GM12872 (cell line): ENCODE data around the gene CDH4.

Experiments used
- TF ChIP-seq, protein P1 (sequence below): IDR thresholded peaks from 3 replicates; pipeline ENCODE4 v1.5.1; 2011; ENCODE audit warnings: low read depth, mild to moderate bottlenecking, low read length, moderate library complexity; ENCODE audit not compliant: insufficient read depth

Gene CDH4

DNA sequence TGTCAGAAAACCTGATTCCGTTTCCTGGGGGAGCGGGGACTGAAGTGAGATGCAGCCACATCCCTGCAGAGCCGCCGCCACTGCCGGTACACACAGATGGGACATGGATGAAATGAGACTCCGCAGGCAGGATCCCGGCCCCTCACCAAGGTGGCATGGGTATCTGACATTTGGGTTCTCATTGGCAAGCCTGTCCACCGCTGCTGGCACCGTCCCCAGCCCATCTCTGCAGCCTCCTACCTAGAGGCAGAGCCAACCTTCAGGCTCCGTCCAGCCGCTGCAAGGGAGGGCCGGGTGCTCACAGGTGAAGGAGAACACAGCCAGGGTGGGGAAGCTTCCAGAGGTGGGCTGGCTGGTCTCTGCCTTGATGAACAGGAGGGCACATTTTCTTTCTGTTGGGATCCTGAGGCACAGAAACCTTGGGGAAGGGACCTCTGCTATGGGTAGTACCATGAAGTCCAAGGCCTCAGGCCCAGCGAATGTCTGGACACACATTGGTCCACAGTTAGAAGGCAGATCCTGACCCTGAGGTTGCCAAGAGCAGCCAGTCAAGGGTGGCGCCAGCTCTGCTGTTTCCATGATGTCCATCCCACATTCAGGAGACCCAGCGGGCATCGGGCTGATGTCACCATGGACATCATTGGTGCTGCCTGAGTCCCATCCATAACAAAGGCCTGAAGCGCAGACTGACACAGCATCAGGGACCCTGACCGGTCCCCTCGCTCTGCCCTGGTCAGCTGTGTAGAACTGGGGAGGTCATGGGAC lies 636.2 kb downstream of the CDH4 start:
- TF ChIP-seq, protein P1, sequence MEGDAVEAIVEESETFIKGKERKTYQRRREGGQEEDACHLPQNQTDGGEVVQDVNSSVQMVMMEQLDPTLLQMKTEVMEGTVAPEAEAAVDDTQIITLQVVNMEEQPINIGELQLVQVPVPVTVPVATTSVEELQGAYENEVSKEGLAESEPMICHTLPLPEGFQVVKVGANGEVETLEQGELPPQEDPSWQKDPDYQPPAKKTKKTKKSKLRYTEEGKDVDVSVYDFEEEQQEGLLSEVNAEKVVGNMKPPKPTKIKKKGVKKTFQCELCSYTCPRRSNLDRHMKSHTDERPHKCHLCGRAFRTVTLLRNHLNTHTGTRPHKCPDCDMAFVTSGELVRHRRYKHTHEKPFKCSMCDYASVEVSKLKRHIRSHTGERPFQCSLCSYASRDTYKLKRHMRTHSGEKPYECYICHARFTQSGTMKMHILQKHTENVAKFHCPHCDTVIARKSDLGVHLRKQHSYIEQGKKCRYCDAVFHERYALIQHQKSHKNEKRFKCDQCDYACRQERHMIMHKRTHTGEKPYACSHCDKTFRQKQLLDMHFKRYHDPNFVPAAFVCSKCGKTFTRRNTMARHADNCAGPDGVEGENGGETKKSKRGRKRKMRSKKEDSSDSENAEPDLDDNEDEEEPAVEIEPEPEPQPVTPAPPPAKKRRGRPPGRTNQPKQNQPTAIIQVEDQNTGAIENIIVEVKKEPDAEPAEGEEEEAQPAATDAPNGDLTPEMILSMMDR: no peak

DNA sequence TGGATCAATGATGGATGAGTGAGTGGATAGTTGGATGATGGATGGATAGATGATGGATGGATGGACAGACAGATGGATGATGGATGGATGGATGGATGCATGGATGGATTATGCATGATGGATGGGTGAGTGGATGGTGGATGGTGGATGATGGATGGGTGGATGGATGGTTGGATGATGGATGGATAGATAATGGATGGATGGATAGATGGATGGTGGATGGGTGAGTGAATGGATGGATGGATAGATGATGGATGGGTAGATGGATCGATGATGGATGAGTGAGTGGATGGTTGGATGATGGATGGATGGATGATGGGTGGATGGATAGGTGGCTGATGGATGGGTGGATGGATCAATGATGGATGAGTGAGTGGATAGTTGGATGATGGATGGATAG lies 637.6 kb downstream of the CDH4 start:
- TF ChIP-seq, protein P1: no peak

DNA sequence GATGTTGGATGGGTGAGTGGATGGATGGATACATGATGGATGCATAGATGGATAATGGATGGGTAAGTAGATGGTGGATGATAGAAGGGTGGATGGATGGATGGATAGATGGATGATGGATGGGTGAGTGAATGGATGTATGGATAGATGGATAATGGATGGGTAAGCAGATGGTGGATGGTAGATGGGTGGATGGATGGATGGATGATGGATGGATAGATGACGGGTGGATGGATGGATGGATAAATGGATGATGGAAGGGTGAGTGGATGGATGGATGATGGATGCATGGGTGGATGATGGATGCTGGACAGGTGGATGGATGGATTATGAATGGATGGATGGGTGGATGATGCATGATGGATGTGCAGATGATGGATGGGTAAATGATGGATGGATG lies 638.1 kb downstream of the CDH4 start:
- TF ChIP-seq, protein P1: no peak

DNA sequence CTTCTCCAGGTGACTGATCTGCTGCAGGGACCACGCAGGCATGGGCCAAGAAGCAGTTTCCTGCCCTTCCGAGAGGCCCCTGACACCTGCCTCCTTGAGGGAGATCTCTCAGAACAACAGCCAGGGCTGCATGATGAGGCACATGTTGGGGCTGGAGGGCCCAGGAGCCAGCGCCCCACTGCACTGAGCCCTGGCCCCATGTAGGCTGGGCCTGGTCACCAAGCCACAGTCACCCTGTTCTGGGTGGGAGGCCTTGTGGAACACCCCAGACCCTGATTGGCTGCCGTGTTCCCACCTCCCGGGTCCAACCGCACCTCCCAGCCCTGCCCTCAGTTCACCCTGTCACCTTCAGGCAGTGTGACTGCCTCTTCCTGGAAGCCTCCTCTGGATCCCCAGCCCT lies 639.4 kb downstream of the CDH4 start:
- TF ChIP-seq, protein P1: no peak

DNA sequence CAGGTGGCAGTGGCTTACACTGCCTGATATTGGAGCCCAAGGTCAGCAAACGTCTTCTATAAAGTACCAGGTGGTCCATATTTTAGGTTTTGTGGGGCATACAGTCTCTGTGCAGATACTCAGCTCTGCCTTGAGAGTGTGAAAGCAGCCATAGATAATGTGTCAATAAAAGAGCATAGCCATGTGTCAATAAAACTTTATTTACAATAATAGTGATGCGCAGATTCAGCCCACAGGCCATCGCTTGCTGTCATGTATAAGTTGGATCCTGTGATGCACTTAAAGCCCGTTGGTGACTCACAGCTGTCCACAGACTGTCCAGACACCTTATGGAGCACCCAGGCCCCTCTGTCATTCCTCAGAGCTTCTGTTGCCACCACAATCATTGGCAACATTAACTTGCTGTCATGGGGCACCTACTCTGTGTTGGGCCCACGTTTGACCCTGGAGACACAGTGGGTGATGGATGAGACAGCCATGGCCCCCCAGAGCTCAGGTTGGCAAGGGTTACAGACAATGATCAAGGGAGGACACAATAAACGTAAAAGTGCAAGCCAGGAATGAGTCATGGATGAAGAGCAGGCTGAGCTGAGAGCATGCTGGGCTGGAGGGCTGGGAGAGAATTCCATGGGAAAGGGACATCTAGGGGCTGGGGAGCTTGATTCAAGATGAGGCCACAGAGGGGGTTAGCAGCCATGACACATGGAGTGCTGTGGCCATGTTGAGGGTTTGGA lies 640.0 kb downstream of the CDH4 start:
- TF ChIP-seq, protein P1: no peak

DNA sequence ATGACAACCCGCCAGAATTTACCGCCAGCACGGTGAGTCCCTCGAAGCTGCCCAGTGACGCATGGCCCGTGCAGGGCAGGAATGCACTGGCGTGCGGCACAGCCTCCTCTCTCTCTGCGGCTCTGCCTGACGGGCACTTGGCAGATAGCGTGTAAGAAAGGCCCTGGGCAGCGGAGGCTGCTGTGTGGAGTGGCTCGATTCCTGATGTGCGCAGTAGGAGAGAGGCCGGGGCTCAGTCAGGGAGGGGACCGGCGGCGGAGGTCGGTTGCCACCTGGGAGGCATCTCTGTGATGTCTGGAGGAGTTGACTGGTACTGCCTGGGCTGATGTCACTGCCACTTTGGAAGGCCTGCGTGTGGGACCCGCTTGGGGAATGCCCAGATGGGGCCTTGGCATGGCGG lies 643.0 kb downstream of the CDH4 start:
- TF ChIP-seq, protein P1: no peak

DNA sequence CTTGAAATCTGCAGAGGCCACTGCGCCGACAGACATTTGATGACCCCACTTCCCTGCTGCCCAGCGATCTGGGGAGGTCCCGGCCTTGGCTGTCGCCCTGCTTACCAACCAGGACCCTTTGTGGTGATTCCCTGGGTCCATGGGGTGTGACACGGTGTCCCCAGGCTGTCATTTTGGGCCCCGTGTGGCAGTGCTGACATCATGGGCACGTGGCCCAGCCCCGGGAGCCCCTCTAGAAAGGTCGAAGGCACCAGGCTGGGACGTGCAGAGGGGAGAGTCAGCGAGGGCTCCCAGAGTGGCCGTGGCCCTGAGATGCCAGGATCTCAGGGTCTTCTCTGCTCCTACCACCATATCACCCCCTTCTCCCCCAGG lies 643.6 kb downstream of the CDH4 start:
- TF ChIP-seq, protein P1: no peak
